Endothelial cell of umbilical vein (primary cell): ENCODE results near the gene KCMF1. TPM values are rescaled to one million over a fixed set of nuclear protein-coding genes. Genes with fewer than 3 reads are reported as not detected.

Experiments used
- BruUV-seq: library from RNA; stranded (reverse); fragments of 400-500 nt; replicated peaks from 2 replicates; lab custom pipeline; 2021; lab: Mats Ljungman, UMichigan
- CTCF ChIA-PET: fragments of 300-600, 350-600 bp; sonication (Branson Sonifier 250); formaldehyde crosslinking; loops from one replicate; lab custom pipeline; 2021; ENCODE audit warnings: antibody characterized with exemption, inconsistent platforms; lab: Charles Lee
- POLR2A ChIA-PET: fragments of 300-600, 350-600 bp; sonication (Branson Sonifier 250); formaldehyde crosslinking; loops from one replicate; lab custom pipeline; 2021; ENCODE audit warnings: antibody characterized with exemption, inconsistent platforms; lab: Charles Lee
- DNase-seq: peaks from one replicate; pipeline ENCODE4 v3.0.0-alpha.2; 2011; ENCODE audit warnings: low read depth, low spot score
- FAIRE-seq: peaks from 2 replicates; lab custom pipeline; 2011; peaks lifted over from hg19 to GRCh38; lab: Jason Lieb, UNC
- H2AFZ ChIP-seq: 2 replicates; pipeline ENCODE4 v1.6.0; 2012; ENCODE audit warnings: low read depth, low read length, control low read depth, inconsistent platforms
- H3K27ac ChIP-seq: 2 replicates; pipeline ENCODE4 v1.5.1; 2011; ENCODE audit warnings: low read depth, mild to moderate bottlenecking, control low read depth, low read length, moderate library complexity; ENCODE audit not compliant: insufficient read depth
- H3K27me3 ChIP-seq, 2 experiments: 2 replicates each; pipeline versions ENCODE4 v1.6.0 to v1.6.1; 2011; ENCODE audit warnings: low read length in 2 of 2, mixed read lengths in 1 of 2; ENCODE audit not compliant: control insufficient read depth in 2 of 2, insufficient read depth in 2 of 2
- H3K36me3 ChIP-seq, 2 experiments: 2 replicates in 1 of 2; 3 replicates in 1 of 2; pipeline ENCODE4 v1.5.1; 2011; ENCODE audit warnings: low read length in 2 of 2, mild to moderate bottlenecking in 1 of 2, moderate library complexity in 1 of 2; ENCODE audit not compliant: control insufficient read depth in 2 of 2, insufficient read depth in 2 of 2; ENCODE audit errors: extremely low read depth in 1 of 2
- H3K4me1 ChIP-seq: 3 replicates; pipeline ENCODE4 v1.5.1; 2011; ENCODE audit warnings: mild to moderate bottlenecking, low read length; ENCODE audit not compliant: control insufficient read depth, insufficient read depth; ENCODE audit errors: extremely low read depth
- H3K4me2 ChIP-seq: 2 replicates; pipeline ENCODE4 v1.6.1; 2011; ENCODE audit warnings: low read length, control low read depth, mixed read lengths; ENCODE audit not compliant: insufficient read depth
- H3K4me3 ChIP-seq, 3 experiments: fragments of 200-600 bp in 1 of 3; sonication (generic), shearing (Covaris generic) in 1 of 3; replicated peaks in 1 of 3; 2 replicates each; pipeline ENCODE4 v1.5.1; 2011 to 2016; ENCODE audit warnings: control low read depth in 3 of 3, low read length in 3 of 3, mild to moderate bottlenecking in 2 of 3, inconsistent platforms in 1 of 3, low read depth in 1 of 3, moderate library complexity in 1 of 3; ENCODE audit not compliant: insufficient read depth in 1 of 3
- H3K79me2 ChIP-seq: 2 replicates; pipeline ENCODE4 v1.6.0; 2012; ENCODE audit warnings: low read length, inconsistent platforms; ENCODE audit not compliant: control insufficient read depth, insufficient read depth
- H3K9ac ChIP-seq: replicated peaks from 2 replicates; pipeline ENCODE3; 2011; ENCODE audit warnings: low read length, control low read depth; ENCODE audit not compliant: insufficient read depth; ENCODE audit errors: extremely low read depth
- H3K9me1 ChIP-seq: replicated peaks from 3 replicates; pipeline ENCODE4 v1.6.0; 2011; ENCODE audit warnings: mild to moderate bottlenecking, low read length; ENCODE audit not compliant: control insufficient read depth, insufficient read depth; ENCODE audit errors: extremely low read depth
- H3K9me3 ChIP-seq: replicated peaks from 2 replicates; pipeline ENCODE4 v1.5.1; 2012; ENCODE audit warnings: low read length, inconsistent platforms; ENCODE audit not compliant: control insufficient read depth, insufficient read depth
- H4K20me1 ChIP-seq: replicated peaks from 2 replicates; pipeline ENCODE3; 2011; ENCODE audit warnings: mild to moderate bottlenecking, low read length; ENCODE audit not compliant: control insufficient read depth, insufficient read depth; ENCODE audit errors: extremely low read depth
- EZH2 ChIP-seq: IDR thresholded peaks from 2 replicates; pipeline ENCODE4 v1.6.1; 2012; ENCODE audit warnings: borderline replicate concordance, low read depth, mild to moderate bottlenecking, moderate library complexity, low read length, inconsistent platforms; ENCODE audit not compliant: severe bottlenecking
- FOS ChIP-seq: IDR thresholded peaks from 2 replicates; pipeline ENCODE4 v1.6.1; 2011; ENCODE audit warnings: mild to moderate bottlenecking, low read length, moderate library complexity, borderline replicate concordance; ENCODE audit not compliant: insufficient read depth
- GATA2 ChIP-seq: IDR thresholded peaks from 2 replicates; pipeline ENCODE4 v1.7.0; 2011; ENCODE audit warnings: low read depth, mild to moderate bottlenecking, moderate library complexity, mixed read lengths, low read length; ENCODE audit not compliant: insufficient read length, insufficient read depth
- JUN ChIP-seq: IDR thresholded peaks from 2 replicates; pipeline ENCODE4 v1.6.1; 2011; ENCODE audit warnings: borderline replicate concordance, low read depth; ENCODE audit not compliant: insufficient read length, insufficient read depth
- MYC ChIP-seq: IDR thresholded peaks from one replicate; pipeline ENCODE4 v1.6.1; 2011; ENCODE audit warnings: mild to moderate bottlenecking, low read depth, low read length
- POLR2A ChIP-seq: IDR thresholded peaks from 2 replicates; pipeline ENCODE4 v1.6.1; 2012; ENCODE audit warnings: low read depth, mild to moderate bottlenecking, control low read depth, low read length
- POLR2AphosphoS5 ChIP-seq: IDR thresholded peaks from 2 replicates; pipeline ENCODE4 v1.6.1; 2012; ENCODE audit warnings: low read depth, mild to moderate bottlenecking, control low read depth, low read length, moderate library complexity; ENCODE audit not compliant: insufficient read depth
- dilution Hi-C: fragments of 300-500 bp; cut with MboI; formaldehyde crosslinking; loops from one replicate; pipeline ENCODE4 v1.15.0; 2019; ENCODE audit warnings: low sequenced_read_pairs; ENCODE audit not compliant: extremely low pct_ligation_motif_present
- intact Hi-C: fragments of 100-400 bp; cut with micrococcal nuclease; formaldehyde crosslinking; loops from one replicate; pipeline ENCODE4 v1.10.0; 2022
- polyA plus RNA-seq, 4 experiments: library from polyadenylated mRNA; depleted of rRNA in 3 of 4; stranded (reverse) in 3 of 4; unstranded in 1 of 4; fragments of >200 nt; gene quantifications; 2 replicates each; pipeline versions ENCODE4 v1.2.1 to v1.2.3, GENCODE V29; 2011 to 2012; ENCODE audit warnings: missing spikeins in 1 of 4
- total RNA-seq: library from RNA; stranded (reverse); gene quantifications from 2 replicates; pipeline ENCODE4 v1.2.3, GENCODE V29; 2021
- TF ChIP-seq, protein P1 (sequence below), 2 donors: IDR thresholded peaks; 1 replicate in 1 of 2; 2 replicates in 1 of 2; pipeline ENCODE4 v1.5.1; 2011; ENCODE audit warnings: low read length in 2 of 2, mild to moderate bottlenecking in 2 of 2, moderate library complexity in 2 of 2, control low read depth in 1 of 2, inconsistent platforms in 1 of 2, low read depth in 1 of 2; ENCODE audit not compliant: insufficient read depth in 1 of 2; ENCODE audit errors: extremely low read depth in 1 of 2
- TF ChIP-seq, protein P2 (sequence below): IDR thresholded peaks from 2 replicates; pipeline ENCODE4 v1.6.1; 2011; ENCODE audit not compliant: insufficient read depth, insufficient read length

KCMF1 gene
- total and polyA plus RNA-seq, 2 donors (not counting 3 experiments of a cell fraction or from before 2014, with no cell fraction given): 49.3 to 78.4 TPM

- TF ChIP-seq GATA2: no peak
- no peak for TF ChIP-seq POLR2AphosphoS5
- TF ChIP-seq MYC: no peak
- TF ChIP-seq, protein P1, sequence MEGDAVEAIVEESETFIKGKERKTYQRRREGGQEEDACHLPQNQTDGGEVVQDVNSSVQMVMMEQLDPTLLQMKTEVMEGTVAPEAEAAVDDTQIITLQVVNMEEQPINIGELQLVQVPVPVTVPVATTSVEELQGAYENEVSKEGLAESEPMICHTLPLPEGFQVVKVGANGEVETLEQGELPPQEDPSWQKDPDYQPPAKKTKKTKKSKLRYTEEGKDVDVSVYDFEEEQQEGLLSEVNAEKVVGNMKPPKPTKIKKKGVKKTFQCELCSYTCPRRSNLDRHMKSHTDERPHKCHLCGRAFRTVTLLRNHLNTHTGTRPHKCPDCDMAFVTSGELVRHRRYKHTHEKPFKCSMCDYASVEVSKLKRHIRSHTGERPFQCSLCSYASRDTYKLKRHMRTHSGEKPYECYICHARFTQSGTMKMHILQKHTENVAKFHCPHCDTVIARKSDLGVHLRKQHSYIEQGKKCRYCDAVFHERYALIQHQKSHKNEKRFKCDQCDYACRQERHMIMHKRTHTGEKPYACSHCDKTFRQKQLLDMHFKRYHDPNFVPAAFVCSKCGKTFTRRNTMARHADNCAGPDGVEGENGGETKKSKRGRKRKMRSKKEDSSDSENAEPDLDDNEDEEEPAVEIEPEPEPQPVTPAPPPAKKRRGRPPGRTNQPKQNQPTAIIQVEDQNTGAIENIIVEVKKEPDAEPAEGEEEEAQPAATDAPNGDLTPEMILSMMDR (IDR thresholded peaks at IDR 0.05; ENCODE audit: extremely low read depth in 1 of 2, insufficient read depth in 1 of 2, low read depth in 1 of 2, low read length in 2 of 2): no peak
- no peak for TF ChIP-seq EZH2
- TF ChIP-seq, protein P2, sequence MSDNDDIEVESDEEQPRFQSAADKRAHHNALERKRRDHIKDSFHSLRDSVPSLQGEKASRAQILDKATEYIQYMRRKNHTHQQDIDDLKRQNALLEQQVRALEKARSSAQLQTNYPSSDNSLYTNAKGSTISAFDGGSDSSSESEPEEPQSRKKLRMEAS: no peak
- no peak for TF ChIP-seq JUN
- TF ChIP-seq FOS: no peak
- no peak for TF ChIP-seq POLR2A
- H3K4me1 ChIP-seq: peaks cover 22% of the 10 kb centered on the region
- no peaks in the 10 kb centered on the region for H3K9me1 ChIP-seq
- no peaks in the 10 kb centered on the region for H3K27me3 ChIP-seq
- intact Hi-C loops: no loop called here
- peaks cover 15% of the 10 kb centered on the region for H4K20me1 ChIP-seq
- no peaks in the 10 kb centered on the region for H3K9me3 ChIP-seq
- peaks cover 87% of the 10 kb centered on the region for H3K79me2 ChIP-seq
- BruUV-seq: no TSS peak
- H3K27ac ChIP-seq: no peak overlapping the region
- dilution Hi-C loops: no loop called here
- FAIRE-seq: no peak
- no peak overlapping the region for H2AFZ ChIP-seq
- CTCF ChIA-PET: interaction anchor here (3.4 kb wide), 1 partner anchor 87 kb away, joined by 30 read pairs; no protein-coding TSS in a partner anchor
- no peak overlapping the region for H3K4me3 ChIP-seq
- H3K36me3 ChIP-seq: no peaks in the 10 kb centered on the region
- POLR2A ChIA-PET: interaction anchor here (0.7 kb wide), 1 partner anchor 539 kb away, joined by 4 read pairs; no protein-coding TSS in a partner anchor
- no peak overlapping the region for H3K4me2 ChIP-seq
- DNase-seq: no peak
- no peak overlapping the region for H3K9ac ChIP-seq
Measured at GRCh38 chr2:85012855-85013254, 41.9 kb downstream of the KCMF1 start.
